Smooth muscle cell (in vitro differentiated cells): ENCODE results near the gene PHLDB1. TPM values are rescaled to one million over a fixed set of nuclear protein-coding genes. Genes with fewer than 3 reads are reported as not detected.
A peak's percentile ranks its signal among the peaks of the same experiment; 100 is the strongest.

ENCODE experiments used
- DNase-seq: peaks from one replicate; lab custom pipeline; 2025; ENCODE audit not compliant: unreplicated experiment; lab: John Stamatoyannopoulos, UW
- H2AFZ ChIP-seq: fragments of 200-600 bp; sonication (generic); 2 replicates; pipeline ENCODE4 v1.6.0; 2016; ENCODE audit warnings: antibody characterized with exemption, low read depth, mild to moderate bottlenecking
- H3F3A ChIP-seq: fragments of 200-600 bp; sonication (generic); 2 replicates; pipeline ENCODE4 v1.6.0; 2017; ENCODE audit warnings: antibody characterized with exemption, low read depth
- H3K27ac ChIP-seq: fragments of 200-600 bp; sonication (generic); 2 replicates; pipeline ENCODE4 v1.5.1; 2016; ENCODE audit warnings: low read depth, mild to moderate bottlenecking
- H3K27me3 ChIP-seq: fragments of 200-600 bp; sonication (generic); 2 replicates; pipeline ENCODE4 v1.6.1; 2016; ENCODE audit warnings: low read depth, mild to moderate bottlenecking
- H3K36me3 ChIP-seq: fragments of 200-600 bp; sonication (generic); 2 replicates; pipeline ENCODE4 v1.5.1; 2016; ENCODE audit warnings: low read depth
- H3K4me1 ChIP-seq: fragments of 200-600 bp; sonication (generic); 2 replicates; pipeline ENCODE4 v1.5.1; 2016; ENCODE audit warnings: low read depth
- H3K4me2 ChIP-seq: fragments of 200-600 bp; sonication (generic); 2 replicates; pipeline ENCODE4 v1.6.0; 2016; ENCODE audit warnings: mild to moderate bottlenecking
- H3K4me3 ChIP-seq: fragments of 200-600 bp; sonication (generic); 2 replicates; pipeline ENCODE4 v1.5.1; 2016; ENCODE audit warnings: mild to moderate bottlenecking
- H3K79me2 ChIP-seq: fragments of 200-600 bp; sonication (generic); 2 replicates; pipeline ENCODE4 v1.6.0; 2016; ENCODE audit warnings: low read depth, mild to moderate bottlenecking
- H3K9ac ChIP-seq: fragments of 200-600 bp; sonication (generic); 2 replicates; pipeline ENCODE4 v1.6.0; 2016; ENCODE audit warnings: low read depth
- H3K9me3 ChIP-seq: fragments of 200-600 bp; sonication (generic); replicated peaks from 2 replicates; pipeline ENCODE4 v1.5.1; 2016; ENCODE audit warnings: low read depth
- H4K20me1 ChIP-seq: fragments of 200-600 bp; sonication (generic); 2 replicates; pipeline ENCODE4 v1.6.0; 2016; ENCODE audit warnings: low read depth
- WGBS: methylation state at CpG from one replicate; pipeline ENCODE4 v1.1.7; 2016; ENCODE audit warnings: low lambda C conversion rate; 5-methylcytosine and 5-hydroxymethylcytosine counted together
- polyA plus RNA-seq: library from polyadenylated mRNA; unstranded; fragments of >200 nt; fragmentation: Nextera tagmentation; extraction: Ambion mirVana; gene quantifications from 2 replicates; pipeline ENCODE4 v1.2.1, GENCODE V29; 2016
- total RNA-seq: library from RNA; depleted of rRNA; stranded (reverse); fragments of >200 nt; gene quantifications from 2 replicates; pipeline ENCODE4 v1.2.3, GENCODE V29; 2014
- TF ChIP-seq, protein P1 (sequence below): fragments of 200-600 bp; sonication (generic); IDR thresholded peaks from 2 replicates; pipeline ENCODE4 v1.5.1; 2017; ENCODE audit warnings: borderline replicate concordance, mild to moderate bottlenecking, antibody characterized with exemption; ENCODE audit not compliant: insufficient read depth, poor library complexity, severe bottlenecking

Gene PHLDB1
- total and polyA plus RNA-seq, 2 experiments from 2014 or later, result 86.0 to 89.0 TPM

DNA sequence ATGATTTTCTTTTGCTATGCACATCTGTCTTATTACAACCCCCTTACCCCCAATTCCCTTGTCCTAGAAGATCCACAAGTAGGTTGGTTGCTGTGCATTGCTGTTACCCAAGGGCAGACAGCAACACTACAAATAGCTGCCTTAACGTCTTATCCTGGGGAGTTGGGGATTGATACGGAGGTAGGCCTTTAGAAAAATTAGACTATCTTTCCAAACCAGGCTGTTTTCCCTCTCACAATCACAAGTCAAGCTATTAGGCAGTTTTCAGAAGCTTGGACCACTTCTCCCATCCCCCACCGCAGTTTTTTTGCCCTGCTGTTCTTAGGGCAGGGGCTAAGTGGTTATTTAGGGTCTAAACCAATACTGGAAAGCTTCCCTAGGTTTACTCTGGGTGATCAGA, 2.8 kb upstream of the PHLDB1 start:
- Histone ChIP-seq H3K27me3 (peaks cover 3% of the 10 kb centered on the region), H2AFZ (no peak overlapping the region), H3K9ac (no peak overlapping the region), H4K20me1 (peaks cover 37% of the 10 kb centered on the region), H3K27ac (peak overlapping the region; percentile 70), H3K36me3 (peaks cover 8% of the 10 kb centered on the region), H3K4me2 (peak overlapping the region; percentile 67), H3K4me3 (no peak overlapping the region), H3K4me1 (peaks cover 25% of the 10 kb centered on the region), H3F3A (peaks cover 64% of the 10 kb centered on the region), H3K79me2 (peaks cover 6% of the 10 kb centered on the region), H3K9me3 (no peaks in the 10 kb centered on the region)
- TF ChIP-seq, protein P1, sequence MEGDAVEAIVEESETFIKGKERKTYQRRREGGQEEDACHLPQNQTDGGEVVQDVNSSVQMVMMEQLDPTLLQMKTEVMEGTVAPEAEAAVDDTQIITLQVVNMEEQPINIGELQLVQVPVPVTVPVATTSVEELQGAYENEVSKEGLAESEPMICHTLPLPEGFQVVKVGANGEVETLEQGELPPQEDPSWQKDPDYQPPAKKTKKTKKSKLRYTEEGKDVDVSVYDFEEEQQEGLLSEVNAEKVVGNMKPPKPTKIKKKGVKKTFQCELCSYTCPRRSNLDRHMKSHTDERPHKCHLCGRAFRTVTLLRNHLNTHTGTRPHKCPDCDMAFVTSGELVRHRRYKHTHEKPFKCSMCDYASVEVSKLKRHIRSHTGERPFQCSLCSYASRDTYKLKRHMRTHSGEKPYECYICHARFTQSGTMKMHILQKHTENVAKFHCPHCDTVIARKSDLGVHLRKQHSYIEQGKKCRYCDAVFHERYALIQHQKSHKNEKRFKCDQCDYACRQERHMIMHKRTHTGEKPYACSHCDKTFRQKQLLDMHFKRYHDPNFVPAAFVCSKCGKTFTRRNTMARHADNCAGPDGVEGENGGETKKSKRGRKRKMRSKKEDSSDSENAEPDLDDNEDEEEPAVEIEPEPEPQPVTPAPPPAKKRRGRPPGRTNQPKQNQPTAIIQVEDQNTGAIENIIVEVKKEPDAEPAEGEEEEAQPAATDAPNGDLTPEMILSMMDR, result no peak
- no peak for DNase-seq
- 53% methylated on average over 3 of the region's 3 CpGs for WGBS

DNA sequence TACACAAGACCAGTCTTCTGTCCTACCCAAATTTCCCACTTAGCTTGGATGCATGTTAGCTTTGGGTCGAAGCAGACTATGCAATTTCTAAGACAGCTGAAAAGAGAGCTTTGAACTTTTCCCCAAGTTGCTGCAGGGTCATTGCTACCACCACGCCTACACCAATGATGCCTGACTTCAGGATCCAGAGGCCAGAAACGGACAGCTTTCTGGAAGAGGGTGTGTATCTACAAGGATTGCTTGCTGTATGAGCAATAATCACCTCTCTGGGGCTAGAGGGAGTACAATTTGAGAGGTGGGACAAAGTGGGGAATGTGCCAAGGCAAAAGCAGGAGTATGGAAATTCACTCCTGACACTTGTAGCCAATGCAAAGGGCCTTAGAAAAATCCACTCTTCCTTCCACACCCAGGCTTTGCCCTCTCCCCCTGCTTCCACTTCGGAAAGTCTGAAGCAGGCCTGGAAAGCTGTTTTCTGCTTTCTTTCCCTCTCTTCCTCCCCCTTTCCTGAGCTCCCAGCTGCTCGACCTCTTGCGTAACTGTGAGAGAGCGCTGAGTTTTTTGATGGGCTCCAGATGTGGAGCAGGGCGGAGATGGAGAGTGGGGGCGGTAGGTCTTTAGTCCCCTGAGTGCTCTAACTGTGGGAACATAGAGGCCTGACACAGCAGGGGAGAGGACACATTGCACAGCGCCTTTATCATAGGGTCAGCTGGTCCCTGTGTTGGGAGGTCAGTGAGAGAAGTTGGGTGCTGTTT, 2.1 kb upstream of the PHLDB1 start:
- Histone ChIP-seq H3K4me3 (no peak overlapping the region), H3K36me3 (peaks cover 3% of the 10 kb centered on the region), H3K4me1 (peaks cover 26% of the 10 kb centered on the region), H3K4me2 (peak overlapping the region; percentile 67), H4K20me1 (peaks cover 30% of the 10 kb centered on the region), H3K9ac (no peak overlapping the region), H3K27me3 (peaks cover 3% of the 10 kb centered on the region), H3K9me3 (no peaks in the 10 kb centered on the region), H3K79me2 (peaks cover 13% of the 10 kb centered on the region), H3F3A (peaks cover 58% of the 10 kb centered on the region), H3K27ac (peak overlapping the region; percentile 70), H2AFZ (no peak overlapping the region)
- 21% methylated on average over 10 of the region's 10 CpGs for WGBS
- peak; percentile 46 for DNase-seq
- TF ChIP-seq, protein P1, result no peak

DNA sequence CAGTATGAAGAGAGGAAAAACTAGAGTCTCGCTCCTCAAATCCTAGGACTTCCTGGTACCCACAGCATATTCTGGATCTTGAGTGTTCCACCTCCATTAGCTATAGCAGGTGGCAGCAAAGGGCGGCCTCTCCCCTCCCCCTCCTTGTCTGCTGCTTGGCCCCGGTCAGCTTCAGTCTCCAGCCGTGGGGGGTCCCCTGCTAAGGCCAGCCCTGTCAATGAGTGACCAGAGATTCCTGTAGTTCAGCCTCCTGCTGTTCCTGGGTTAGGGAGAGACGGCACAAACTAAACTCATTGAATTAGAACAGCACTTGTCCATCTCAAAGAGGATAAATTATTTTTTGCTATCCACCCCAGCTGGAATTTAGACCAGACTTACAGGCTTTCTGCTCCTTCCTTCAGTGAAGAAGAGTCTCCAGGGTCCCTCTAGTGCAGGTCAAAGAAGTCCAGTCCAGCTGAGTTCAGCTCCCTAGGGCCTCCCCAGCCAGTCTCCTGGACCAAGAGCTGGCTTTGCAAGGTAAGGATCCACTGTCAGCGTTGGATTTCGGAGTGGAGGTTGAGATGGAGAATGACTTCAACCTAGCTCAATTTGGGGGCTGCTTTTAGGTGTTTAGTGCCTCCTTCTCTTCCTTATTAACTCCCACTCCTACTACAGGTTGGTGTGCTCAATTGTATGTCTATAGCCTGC, 1.1 kb upstream of the PHLDB1 start:
- H3K27me3 ChIP-seq, result peaks cover 3% of the 10 kb centered on the region
- peaks cover 3% of the 10 kb centered on the region for H3K36me3 ChIP-seq
- peaks cover 23% of the 10 kb centered on the region for H4K20me1 ChIP-seq
- no peak overlapping the region for H3K9ac ChIP-seq
- no peaks in the 10 kb centered on the region for H3K9me3 ChIP-seq
- H3K4me1 ChIP-seq, result peaks cover 35% of the 10 kb centered on the region
- WGBS, result 56% methylated on average over 7 of the region's 7 CpGs
- H2AFZ ChIP-seq, result no peak overlapping the region
- peak overlapping the region; percentile 56 for H3K4me2 ChIP-seq
- H3K79me2 ChIP-seq, result peaks cover 23% of the 10 kb centered on the region
- TF ChIP-seq, protein P1, result no peak
- H3K27ac ChIP-seq, result peak overlapping the region; percentile 70
- peaks cover 49% of the 10 kb centered on the region for H3F3A ChIP-seq
- no peak for DNase-seq
- H3K4me3 ChIP-seq, result no peak overlapping the region
